ENCODE measurements around the gene SPATC1L. TPM values are rescaled to one million over a fixed set of nuclear protein-coding genes. Genes with fewer than 3 reads are reported as not detected.

SPATC1L gene
- total RNA-seq, 1 donor from 2014 or later = 14.1 TPM

DNA sequence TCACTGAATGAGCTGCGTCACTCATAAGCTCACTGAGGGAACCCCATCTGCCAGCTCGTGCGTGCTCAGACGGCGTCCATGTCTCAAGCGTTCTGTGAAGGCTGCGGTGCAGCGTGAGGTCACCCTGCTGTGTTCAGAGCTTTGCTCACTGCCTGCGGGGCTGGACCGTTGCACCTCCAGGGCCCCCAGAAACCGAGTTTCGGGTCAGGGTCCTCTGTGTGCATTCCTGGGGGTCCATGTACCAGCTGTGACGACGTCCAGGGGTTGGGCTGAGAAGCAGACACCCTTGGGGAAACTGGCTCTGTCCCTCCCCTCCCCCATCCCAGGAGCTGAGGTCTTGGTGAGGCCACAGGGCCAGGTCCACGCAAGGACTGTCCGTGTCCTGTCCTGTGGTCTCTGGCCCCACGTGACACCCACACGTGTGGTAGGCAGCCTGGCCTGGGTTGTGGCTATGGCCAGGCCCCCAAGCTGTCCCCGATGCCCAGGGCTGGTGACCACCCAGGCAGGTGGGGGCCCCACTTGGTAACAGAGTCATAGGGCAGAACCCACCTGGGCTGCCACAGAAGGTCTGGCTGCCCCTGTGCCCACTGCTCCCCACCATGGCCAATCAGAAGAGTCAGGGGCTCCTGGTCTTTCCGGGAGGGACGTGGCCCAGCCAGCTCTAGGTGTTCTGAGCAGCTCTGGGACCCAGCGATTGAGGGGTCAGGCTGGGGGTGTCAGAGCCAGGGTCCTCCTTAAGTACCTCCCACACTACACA, 53.2 kb downstream of the SPATC1L start:
- H3K9me3 Mint-ChIP-seq (ENCODE audit: low read depth) = no peaks in the 10 kb centered on the region
- H3K27me3 Mint-ChIP-seq (ENCODE audit: low read depth) = no peaks in the 10 kb centered on the region
- H3K4me1 Mint-ChIP-seq (ENCODE audit: low read depth) = peaks cover 7% of the 10 kb centered on the region
- TF ChIP-seq, protein P1, sequence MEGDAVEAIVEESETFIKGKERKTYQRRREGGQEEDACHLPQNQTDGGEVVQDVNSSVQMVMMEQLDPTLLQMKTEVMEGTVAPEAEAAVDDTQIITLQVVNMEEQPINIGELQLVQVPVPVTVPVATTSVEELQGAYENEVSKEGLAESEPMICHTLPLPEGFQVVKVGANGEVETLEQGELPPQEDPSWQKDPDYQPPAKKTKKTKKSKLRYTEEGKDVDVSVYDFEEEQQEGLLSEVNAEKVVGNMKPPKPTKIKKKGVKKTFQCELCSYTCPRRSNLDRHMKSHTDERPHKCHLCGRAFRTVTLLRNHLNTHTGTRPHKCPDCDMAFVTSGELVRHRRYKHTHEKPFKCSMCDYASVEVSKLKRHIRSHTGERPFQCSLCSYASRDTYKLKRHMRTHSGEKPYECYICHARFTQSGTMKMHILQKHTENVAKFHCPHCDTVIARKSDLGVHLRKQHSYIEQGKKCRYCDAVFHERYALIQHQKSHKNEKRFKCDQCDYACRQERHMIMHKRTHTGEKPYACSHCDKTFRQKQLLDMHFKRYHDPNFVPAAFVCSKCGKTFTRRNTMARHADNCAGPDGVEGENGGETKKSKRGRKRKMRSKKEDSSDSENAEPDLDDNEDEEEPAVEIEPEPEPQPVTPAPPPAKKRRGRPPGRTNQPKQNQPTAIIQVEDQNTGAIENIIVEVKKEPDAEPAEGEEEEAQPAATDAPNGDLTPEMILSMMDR (IDR thresholded peaks at IDR 0.05) = no peak
- H3K4me3 Mint-ChIP-seq (ENCODE audit: unreplicated experiment) = no peak overlapping the region
- peaks cover 10% of the 10 kb centered on the region for H3K36me3 Mint-ChIP-seq (ENCODE audit: low read depth)
- no peak overlapping the region for H3K27ac Mint-ChIP-seq (ENCODE audit: unreplicated experiment)
- DNase-seq (ENCODE audit: low spot score) = peak; percentile 78

- peaks cover 1% of the 10 kb centered on the region for H3K4me1 Mint-ChIP-seq (ENCODE audit: low read depth)
- no peak overlapping the region for H3K4me3 Mint-ChIP-seq (ENCODE audit: unreplicated experiment)
- TF ChIP-seq, protein P1 (IDR thresholded peaks at IDR 0.05) = no peak
- H3K27ac Mint-ChIP-seq (ENCODE audit: unreplicated experiment) = peak overlapping the region; percentile 14
- H3K9me3 Mint-ChIP-seq (ENCODE audit: low read depth) = no peaks in the 10 kb centered on the region
- DNase-seq (ENCODE audit: low spot score) = peak; percentile 77
- H3K36me3 Mint-ChIP-seq (ENCODE audit: low read depth) = peaks cover 11% of the 10 kb centered on the region
- no peaks in the 10 kb centered on the region for H3K27me3 Mint-ChIP-seq (ENCODE audit: low read depth)
These were observed 54.2 kb downstream of the SPATC1L start for GRCh38 chr21:46129846-46130651.

DNA sequence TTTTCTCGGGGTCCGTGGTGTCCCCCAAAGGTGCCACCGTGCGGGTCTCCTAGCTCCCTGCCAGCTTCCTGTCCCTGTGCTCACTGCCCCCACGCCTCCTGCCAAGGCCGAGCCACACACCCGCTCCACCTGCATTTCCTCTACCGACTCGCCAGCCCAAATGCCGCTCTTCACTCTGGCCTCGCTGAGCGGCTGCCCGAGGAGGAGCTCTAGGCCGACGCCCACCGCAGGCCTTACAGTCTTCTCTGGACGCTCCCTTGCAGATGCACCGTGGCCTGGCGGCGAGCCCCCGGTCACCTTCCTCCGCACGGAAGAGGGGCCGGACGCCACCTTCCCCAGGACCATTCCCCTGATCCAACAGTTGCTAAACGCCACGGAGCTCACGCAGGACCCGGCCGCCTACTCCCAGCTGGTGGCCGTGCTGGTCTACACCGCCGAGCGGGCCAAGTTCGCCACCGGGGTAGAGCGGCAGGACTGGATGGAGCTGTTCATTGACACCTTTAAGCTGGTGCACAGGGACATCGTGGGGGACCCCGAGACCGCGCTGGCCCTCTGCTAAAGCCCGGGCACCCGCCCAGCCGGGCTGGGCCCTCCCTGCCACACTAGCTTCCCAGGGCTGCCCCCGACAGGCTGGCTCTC, 55.2 kb downstream of the SPATC1L start:
- Mint-ChIP-seq H3K27me3 (ENCODE audit: low read depth) (no peaks in the 10 kb centered on the region), H3K4me1 (ENCODE audit: low read depth) (no peaks in the 10 kb centered on the region), H3K9me3 (ENCODE audit: low read depth) (no peaks in the 10 kb centered on the region), H3K4me3 (ENCODE audit: unreplicated experiment) (no peak overlapping the region), H3K36me3 (ENCODE audit: low read depth) (peaks cover 14% of the 10 kb centered on the region), H3K27ac (ENCODE audit: unreplicated experiment) (peak overlapping the region; percentile 27)
- DNase-seq (ENCODE audit: low spot score) = peak; percentile 89
- TF ChIP-seq, protein P1 (IDR thresholded peaks at IDR 0.05) = no peak

- H3K4me1 Mint-ChIP-seq (ENCODE audit: low read depth) = no peaks in the 10 kb centered on the region
These were observed 55.9 kb downstream of the SPATC1L start for GRCh38 chr21:46128106-46128932.

More at GRCh38 chr21:46128106-46128932, 55.9 kb downstream of the SPATC1L start:
- Mint-ChIP-seq H3K36me3 (ENCODE audit: low read depth) (peaks cover 18% of the 10 kb centered on the region), H3K4me3 (ENCODE audit: unreplicated experiment) (no peak overlapping the region), H3K27me3 (ENCODE audit: low read depth) (no peaks in the 10 kb centered on the region), H3K27ac (ENCODE audit: unreplicated experiment) (peak overlapping the region; percentile 27), H3K9me3 (ENCODE audit: low read depth) (no peaks in the 10 kb centered on the region)
- TF ChIP-seq, protein P1 (IDR thresholded peaks at IDR 0.05) = no peak
- peak; percentile 86 for DNase-seq (ENCODE audit: low spot score)

Data from chondrocyte (in vitro differentiated cells).